ENCODE data around the gene C21orf91.

GRCh38 chr21:17781524-17781923, 37.6 kb downstream of the C21orf91 start:
- TF ChIP-seq ZNF70 (CRISPR knock-in tag; IDR thresholded peaks at IDR 0.05), result no peak
- no peak for TF ChIP-seq GLIS3 (CRISPR knock-in tag; IDR thresholded peaks at IDR 0.05)
- no peak for TF ChIP-seq OSR1 (CRISPR knock-in tag; IDR thresholded peaks at IDR 0.05)
- no peak for TF ChIP-seq TCF4 (CRISPR knock-in tag; IDR thresholded peaks at IDR 0.05; ENCODE audit: borderline replicate concordance)
- no peak for TF ChIP-seq RARB (CRISPR knock-in tag; IDR thresholded peaks at IDR 0.05)
- TF ChIP-seq PATZ1 (CRISPR knock-in tag; IDR thresholded peaks at IDR 0.05; ENCODE audit: borderline replicate concordance), result no peak
- TF ChIP-seq SNAI2 (CRISPR knock-in tag; IDR thresholded peaks at IDR 0.05), result no peak
- TF ChIP-seq ARNTL (CRISPR knock-in tag; IDR thresholded peaks at IDR 0.05; ENCODE audit: borderline replicate concordance, low read depth), result no peak
- no peak for TF ChIP-seq ZC3H10 (CRISPR knock-in tag; IDR thresholded peaks at IDR 0.05)
- TF ChIP-seq ZFP3 (CRISPR knock-in tag; IDR thresholded peaks at IDR 0.05), result no peak
- no peak for TF ChIP-seq POU6F1 (CRISPR knock-in tag; IDR thresholded peaks at IDR 0.05; ENCODE audit: borderline replicate concordance, low read depth)
- TF ChIP-seq ZNF8 (CRISPR knock-in tag; IDR thresholded peaks at IDR 0.05), result no peak

All from SK-N-SH treated with all-trans-retinoic acid at 6 μM for 48 hours (cell line).